Parathyroid adenoma (tissue), 2 donors: ENCODE results near the gene ZWILCH.

ENCODE experiments used
- H2AFZ ChIP-seq: fragments of 300-600 bp; sonication (generic); one replicate; pipeline ENCODE4 v1.7.0; 2017; ENCODE audit warnings: antibody characterized with exemption, mild to moderate bottlenecking
- H3K27ac ChIP-seq: fragments of 300-600 bp; sonication (generic); one replicate; pipeline ENCODE4 v1.7.0; 2017
- H3K27me3 ChIP-seq: fragments of 300-600 bp; sonication (generic); one replicate; pipeline ENCODE4 v1.7.0; 2017; ENCODE audit warnings: low read length; ENCODE audit not compliant: control insufficient read depth, insufficient read depth
- H3K36me3 ChIP-seq: fragments of 300-600 bp; sonication (generic); one replicate; pipeline ENCODE4 v1.7.0; 2017; ENCODE audit warnings: low read length; ENCODE audit not compliant: control insufficient read depth, insufficient read depth
- H3K4me1 ChIP-seq: fragments of 300-600 bp; sonication (generic); one replicate; pipeline ENCODE4 v1.7.0; 2017; ENCODE audit warnings: control low read depth
- H3K4me2 ChIP-seq: fragments of 300-600 bp; sonication (generic); one replicate; pipeline ENCODE4 v1.7.0; 2017; ENCODE audit warnings: low read length
- H3K4me3 ChIP-seq: fragments of 300-600 bp; sonication (generic); one replicate; pipeline ENCODE4 v1.7.0; 2017; ENCODE audit warnings: low read depth, low read length
- H3K79me2 ChIP-seq: fragments of 300-600 bp; sonication (generic); one replicate; pipeline ENCODE4 v1.7.0; 2017; ENCODE audit warnings: control low read depth
- H3K9ac ChIP-seq: fragments of 300-600 bp; sonication (generic); one replicate; pipeline ENCODE4 v1.7.0; 2017; ENCODE audit warnings: mild to moderate bottlenecking
- H3K9me3 ChIP-seq: fragments of 300-600 bp; sonication (generic); one replicate; pipeline ENCODE4 v1.7.0; 2017; ENCODE audit warnings: low read length; ENCODE audit not compliant: control insufficient read depth
- CTCF ChIP-seq: fragments of 300-600 bp; sonication (generic); IDR thresholded peaks from one replicate; pipeline ENCODE4 v1.7.0; 2017; ENCODE audit warnings: antibody characterized with exemption, mild to moderate bottlenecking
- donor health status: primary hyperparathyroidism.

ZWILCH gene

GRCh38 chr15:66482539-66482938, 22.6 kb upstream of the ZWILCH start:
- H3K36me3 ChIP-seq: no peaks in the 10 kb centered on the region
- no peak overlapping the region for H3K4me2 ChIP-seq
- no peaks in the 10 kb centered on the region for H3K4me1 ChIP-seq
- H2AFZ ChIP-seq: no peak overlapping the region
- H3K79me2 ChIP-seq: no peaks in the 10 kb centered on the region
- no peaks in the 10 kb centered on the region for H3K27me3 ChIP-seq
- no peaks in the 10 kb centered on the region for H3K9me3 ChIP-seq
- H3K4me3 ChIP-seq: no peak overlapping the region
- H3K27ac ChIP-seq: no peak overlapping the region
- H3K9ac ChIP-seq: no peak overlapping the region
- TF ChIP-seq CTCF: no peak

- no peaks in the 10 kb centered on the region for H3K9me3 ChIP-seq
- H3K9ac ChIP-seq: no peak overlapping the region
- H2AFZ ChIP-seq: no peak overlapping the region
- H3K27me3 ChIP-seq: no peaks in the 10 kb centered on the region
- H3K27ac ChIP-seq: no peak overlapping the region
- H3K4me1 ChIP-seq: no peaks in the 10 kb centered on the region
- no peak overlapping the region for H3K4me3 ChIP-seq
- H3K36me3 ChIP-seq: no peaks in the 10 kb centered on the region
- H3K79me2 ChIP-seq: no peaks in the 10 kb centered on the region
- no peak overlapping the region for H3K4me2 ChIP-seq
- TF ChIP-seq CTCF: no peak
Observed at GRCh38 chr15:66483131-66483566, 22.0 kb upstream of the ZWILCH start.

GRCh38 chr15:66484539-66485112, 20.5 kb upstream of the ZWILCH start:
- H3K9me3 ChIP-seq: no peaks in the 10 kb centered on the region
- no peak overlapping the region for H2AFZ ChIP-seq
- H3K4me2 ChIP-seq: no peak overlapping the region
- no peak overlapping the region for H3K4me3 ChIP-seq
- no peaks in the 10 kb centered on the region for H3K79me2 ChIP-seq
- H3K27me3 ChIP-seq: no peaks in the 10 kb centered on the region
- H3K4me1 ChIP-seq: no peaks in the 10 kb centered on the region
- TF ChIP-seq CTCF: no peak
- H3K27ac ChIP-seq: no peak overlapping the region
- no peaks in the 10 kb centered on the region for H3K36me3 ChIP-seq
- H3K9ac ChIP-seq: no peak overlapping the region

- H3K9me3 ChIP-seq: no peaks in the 10 kb centered on the region
- H3K27me3 ChIP-seq: no peaks in the 10 kb centered on the region
- no peaks in the 10 kb centered on the region for H3K79me2 ChIP-seq
- H3K4me1 ChIP-seq: no peaks in the 10 kb centered on the region
- no peak overlapping the region for H3K4me2 ChIP-seq
- H3K27ac ChIP-seq: no peak overlapping the region
- H3K9ac ChIP-seq: no peak overlapping the region
- H3K36me3 ChIP-seq: no peaks in the 10 kb centered on the region
- no peak overlapping the region for H2AFZ ChIP-seq
- TF ChIP-seq CTCF: no peak
- no peak overlapping the region for H3K4me3 ChIP-seq
Observed at GRCh38 chr15:66486887-66487286, 18.2 kb upstream of the ZWILCH start.

- H3K4me1 ChIP-seq: peaks cover 2% of the 10 kb centered on the region
- TF ChIP-seq CTCF: no peak
- no peaks in the 10 kb centered on the region for H3K9me3 ChIP-seq
- no peak overlapping the region for H3K4me2 ChIP-seq
- H3K4me3 ChIP-seq: no peak overlapping the region
- H3K79me2 ChIP-seq: no peaks in the 10 kb centered on the region
- no peak overlapping the region for H3K27ac ChIP-seq
- no peaks in the 10 kb centered on the region for H3K36me3 ChIP-seq
- H3K27me3 ChIP-seq: no peaks in the 10 kb centered on the region
- no peak overlapping the region for H2AFZ ChIP-seq
- no peak overlapping the region for H3K9ac ChIP-seq
Observed at GRCh38 chr15:66488525-66488924, 16.6 kb upstream of the ZWILCH start.
